NCI-H2196 treated with DMSO at 0.1 percent for 48 hours (cell line): ENCODE results near the gene MBD3L2B.

Source experiments
- DNase-seq: peaks from one replicate; lab custom pipeline; 2025; ENCODE audit not compliant: unreplicated experiment; lab: John Stamatoyannopoulos, UW

MBD3L2B gene

DNA sequence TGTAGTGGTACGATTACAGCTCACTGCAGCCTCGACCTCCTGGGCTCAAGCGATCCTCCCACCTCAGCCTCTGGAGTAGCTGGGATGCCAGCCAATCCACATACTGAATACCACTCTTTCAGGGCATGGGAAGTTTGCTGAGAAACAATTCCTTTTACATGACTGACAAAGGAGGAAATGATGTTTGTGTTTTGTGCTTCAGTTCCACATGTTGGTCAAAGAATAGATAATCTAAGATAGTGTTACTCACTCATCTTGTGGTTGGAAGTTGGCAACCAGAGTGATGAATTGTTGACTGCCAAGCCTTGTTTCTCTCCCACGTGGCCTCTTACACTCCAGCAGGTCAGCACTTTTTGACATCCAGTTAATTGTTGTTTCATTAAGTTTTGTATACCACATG lies 7.6 kb downstream of the MBD3L2B start:
- no peak for DNase-seq

DNA sequence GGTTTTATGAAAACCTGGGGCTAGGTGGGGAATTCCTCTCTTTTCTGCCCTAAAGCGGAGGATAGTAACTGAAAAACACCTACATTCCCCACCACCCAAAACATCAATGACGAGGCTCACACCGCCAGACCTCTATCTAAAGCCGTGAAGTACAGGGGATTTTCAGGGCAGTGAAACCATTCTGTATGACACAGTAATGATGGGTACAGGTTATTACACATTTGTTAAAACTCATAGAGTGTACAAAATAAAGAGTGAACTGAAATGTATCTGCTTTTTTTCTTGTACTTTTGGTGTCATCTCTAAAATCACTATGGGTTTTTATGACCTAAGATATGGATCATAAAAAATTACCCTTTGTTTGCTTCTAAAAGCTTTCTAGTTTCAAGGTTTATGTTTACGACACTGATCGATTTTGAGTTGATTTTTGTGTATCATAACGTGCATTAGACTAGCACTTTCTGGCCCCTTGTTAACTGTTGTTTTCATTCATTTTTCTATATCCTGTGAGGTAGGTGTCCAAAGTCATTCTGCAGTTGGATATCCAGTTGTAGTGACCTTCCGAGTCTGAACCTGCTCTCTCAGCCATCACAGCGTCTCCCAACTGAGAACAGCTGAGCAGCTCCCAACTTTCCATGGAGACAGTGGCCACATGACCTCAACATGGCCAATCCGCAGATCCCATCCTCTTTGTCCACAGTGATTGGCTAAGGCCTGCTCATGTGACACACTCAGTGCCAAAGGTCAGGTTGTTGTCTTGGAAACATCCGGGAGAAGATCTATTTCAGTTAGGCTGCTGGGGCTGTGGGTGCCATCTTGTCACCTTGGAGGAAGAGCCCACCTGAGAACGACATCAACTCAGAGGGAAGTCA lies 10.3 kb downstream of the MBD3L2B start:
- DNase-seq, result no peak

DNA sequence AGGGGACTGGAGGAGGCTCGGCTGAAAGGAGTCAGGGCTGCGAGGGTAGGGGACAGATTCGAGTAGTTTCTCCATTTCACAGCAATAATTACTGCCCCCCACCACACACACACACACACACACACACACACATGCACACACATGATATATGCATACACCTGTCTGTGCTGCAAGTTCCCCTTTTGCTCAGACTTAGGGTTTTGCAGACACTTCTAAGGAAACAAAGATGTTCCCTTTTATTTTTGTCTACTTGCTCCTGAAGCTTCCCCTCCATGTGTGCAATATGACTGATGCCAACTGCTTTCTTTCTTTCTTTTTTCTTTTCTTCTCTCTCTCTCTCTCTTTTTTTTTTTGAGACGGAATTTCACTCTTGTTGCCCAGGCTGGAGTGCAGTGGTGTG lies 13.4 kb downstream of the MBD3L2B start:
- no peak for DNase-seq

DNA sequence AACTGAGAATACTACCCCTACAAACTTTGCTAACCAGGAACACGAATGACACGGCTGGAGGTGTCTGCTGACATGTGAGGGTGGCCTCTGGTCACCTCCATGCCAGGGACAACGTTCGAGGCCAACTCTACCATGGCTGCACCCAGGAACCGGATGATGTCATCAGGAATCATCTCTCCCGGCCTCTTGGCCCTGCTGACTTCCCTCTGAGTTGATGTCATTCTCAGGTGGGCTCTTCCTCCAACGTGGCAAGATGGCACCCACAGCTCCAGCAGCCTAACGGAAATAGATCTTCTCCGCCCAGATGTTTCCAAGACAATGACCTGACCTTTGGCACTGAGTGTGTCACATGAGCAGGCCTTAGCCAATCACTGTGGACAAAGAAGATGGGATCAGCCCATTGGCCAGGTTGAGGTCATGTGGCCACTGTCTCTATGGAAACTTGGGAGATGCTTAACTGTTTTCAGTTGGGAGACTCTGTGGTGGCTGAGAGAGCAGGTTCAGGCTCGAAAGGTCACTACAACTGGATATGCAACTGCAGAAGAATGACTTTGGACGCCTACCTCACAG lies 15.0 kb downstream of the MBD3L2B start:
- DNase-seq, result no peak

DNA sequence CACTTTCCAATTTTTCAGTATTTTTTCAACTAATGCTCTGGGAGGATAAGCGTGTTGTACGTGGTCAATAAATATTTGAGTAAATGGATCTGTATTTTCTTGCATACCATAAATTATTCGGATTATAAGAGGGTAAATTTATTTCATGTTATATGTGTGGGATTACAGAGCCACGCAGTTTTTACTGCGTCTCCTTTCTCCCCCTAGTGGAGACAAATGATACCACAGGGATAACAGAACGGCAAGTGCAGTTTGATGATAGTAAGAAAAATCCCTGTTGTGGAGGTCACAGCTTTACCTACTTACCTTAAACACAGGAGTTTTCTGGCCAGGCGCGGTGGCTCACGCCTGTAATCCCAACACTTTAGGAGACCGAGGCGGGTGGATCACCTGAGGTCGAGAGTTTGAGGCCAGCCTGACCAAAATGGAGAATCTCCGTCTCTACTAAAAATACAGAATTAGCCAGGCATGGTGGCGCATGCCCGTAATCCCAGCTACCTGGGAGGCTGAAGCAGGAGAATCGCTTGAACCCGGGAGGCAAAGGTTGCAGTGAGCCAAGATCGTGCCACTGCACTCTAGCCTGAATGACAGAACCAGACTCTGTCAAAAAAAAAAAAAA lies 16.8 kb downstream of the MBD3L2B start:
- peak; percentile 12 for DNase-seq

DNA sequence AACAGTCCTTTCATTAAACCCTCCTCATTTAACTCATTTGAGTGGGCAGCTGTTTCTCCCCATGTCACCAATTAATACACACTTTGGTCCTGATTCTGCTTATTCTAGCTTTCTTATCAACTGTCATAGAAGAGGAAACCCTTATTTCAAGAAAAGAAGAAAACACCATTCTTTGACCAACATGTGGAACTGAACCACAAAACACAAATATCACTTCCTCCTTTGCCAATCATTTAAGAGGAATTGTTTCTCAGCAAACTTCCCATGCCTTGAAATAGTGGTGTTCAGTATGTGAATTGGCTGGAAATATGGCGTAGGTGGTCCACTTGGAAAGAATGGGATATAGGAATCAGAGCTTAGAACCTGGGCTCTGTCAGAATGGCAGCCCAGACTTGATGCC lies 20.4 kb downstream of the MBD3L2B start:
- DNase-seq, result no peak

DNA sequence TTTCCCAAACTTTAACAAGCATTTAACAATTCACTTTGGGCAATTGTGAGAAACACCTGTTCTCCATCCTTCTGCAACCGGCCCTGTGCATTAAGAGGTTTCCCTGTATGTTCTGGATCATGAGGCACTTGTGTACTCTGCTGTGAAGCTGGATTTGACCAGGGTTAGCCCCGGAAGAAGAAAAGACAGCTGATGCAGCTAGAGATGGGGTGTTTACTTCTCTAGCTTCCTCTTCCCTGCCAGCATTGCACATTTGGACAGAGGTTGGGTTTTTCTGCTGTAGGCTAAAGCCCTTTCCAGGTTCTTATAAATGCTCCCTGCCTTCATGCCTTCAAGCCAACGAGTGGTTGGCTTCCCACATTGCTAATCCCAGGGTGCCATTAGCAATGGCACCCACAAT lies 20.9 kb downstream of the MBD3L2B start:
- DNase-seq, result no peak

DNA sequence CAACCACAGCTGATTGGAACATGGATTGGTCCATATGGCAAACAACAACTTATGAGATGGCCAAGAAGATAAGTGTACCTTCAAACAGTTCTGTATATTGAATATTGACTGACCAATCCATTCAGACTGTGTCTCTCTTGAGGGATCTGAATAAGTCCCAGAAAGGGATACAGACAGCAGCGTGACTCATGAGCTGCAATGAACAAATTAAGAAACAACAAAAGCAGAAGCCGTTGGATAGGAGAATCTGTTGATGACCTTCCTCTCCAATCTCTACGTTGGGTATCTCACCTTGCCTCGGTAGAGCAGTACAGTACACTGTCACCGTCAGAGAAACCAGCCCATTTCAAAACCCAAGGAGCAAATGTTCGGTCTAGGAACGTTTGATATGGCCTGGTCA lies 21.3 kb downstream of the MBD3L2B start:
- no peak for DNase-seq

DNA sequence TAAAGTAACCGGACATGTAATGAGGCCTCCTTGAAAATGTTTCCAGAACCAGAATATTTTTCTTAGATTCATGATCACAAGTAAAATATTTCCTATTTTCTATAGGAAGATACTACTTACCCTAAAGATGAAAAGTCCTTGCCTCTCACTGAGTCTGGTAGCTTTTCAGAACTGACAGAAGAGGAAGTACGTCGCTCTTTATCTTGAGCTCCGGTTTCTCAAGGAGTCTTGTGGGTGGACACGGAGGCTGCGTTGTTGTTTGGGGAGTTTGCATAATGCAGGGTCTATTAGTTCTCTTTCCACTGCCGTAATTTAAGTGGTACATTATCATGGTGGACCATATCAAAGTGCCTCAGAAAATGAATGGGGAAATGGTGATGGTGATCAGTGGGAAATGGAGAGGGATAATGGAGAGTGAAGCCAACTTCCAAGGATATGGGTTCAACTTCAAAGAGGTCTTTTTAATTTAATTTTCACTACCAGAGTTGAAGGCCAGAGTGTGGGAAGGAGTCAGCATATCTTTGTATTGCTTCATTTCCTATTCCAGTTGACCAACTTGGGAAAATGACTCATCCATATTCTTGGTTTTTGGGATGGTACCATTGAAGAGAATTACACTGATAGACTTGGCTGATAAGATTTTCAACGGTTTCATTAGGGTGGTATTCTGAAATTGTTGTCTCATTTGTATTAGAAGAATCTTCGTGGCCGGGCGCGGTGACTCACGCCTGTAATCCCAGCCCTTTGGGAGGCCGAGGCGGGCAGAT lies 23.4 kb downstream of the MBD3L2B start:
- DNase-seq, result no peak

DNA sequence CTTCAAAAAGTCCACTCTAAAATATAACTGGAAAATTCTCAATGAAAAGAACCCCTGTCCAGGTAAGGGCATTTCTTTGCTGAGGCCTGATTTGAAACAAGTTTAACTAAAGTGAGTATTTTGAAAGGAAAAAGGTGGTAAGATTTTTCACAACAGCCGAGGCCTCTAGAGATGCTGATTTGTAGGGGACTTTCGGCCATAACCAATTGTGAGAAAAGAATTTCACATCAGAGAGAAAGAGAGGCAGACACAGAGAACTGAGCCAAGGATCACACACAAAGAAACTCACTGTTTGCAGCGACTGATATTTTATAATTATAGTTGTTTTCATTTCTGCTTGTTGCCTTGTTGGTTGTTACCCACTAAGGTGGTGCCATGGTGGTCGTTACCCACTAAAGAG lies 24.4 kb downstream of the MBD3L2B start:
- DNase-seq, result no peak

DNA sequence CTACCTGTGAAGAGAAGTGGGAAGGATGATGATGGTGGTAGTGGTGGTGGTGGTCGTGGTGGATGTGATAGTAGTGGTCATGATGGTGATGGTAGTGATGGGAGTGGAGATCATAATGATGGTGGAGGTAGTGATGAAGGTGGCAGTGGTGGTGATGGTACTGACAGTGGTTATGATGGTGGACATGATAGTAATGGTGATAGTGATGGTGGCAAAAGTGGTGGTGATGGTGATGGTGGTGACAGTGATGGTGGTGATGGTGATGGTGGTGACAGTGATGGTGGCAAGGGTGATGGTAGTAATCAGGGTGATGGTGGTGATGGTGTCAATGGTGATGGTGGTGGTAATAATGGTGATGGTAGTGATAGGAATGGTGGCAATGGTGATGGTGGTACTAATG lies 26.2 kb downstream of the MBD3L2B start:
- DNase-seq, result no peak

DNA sequence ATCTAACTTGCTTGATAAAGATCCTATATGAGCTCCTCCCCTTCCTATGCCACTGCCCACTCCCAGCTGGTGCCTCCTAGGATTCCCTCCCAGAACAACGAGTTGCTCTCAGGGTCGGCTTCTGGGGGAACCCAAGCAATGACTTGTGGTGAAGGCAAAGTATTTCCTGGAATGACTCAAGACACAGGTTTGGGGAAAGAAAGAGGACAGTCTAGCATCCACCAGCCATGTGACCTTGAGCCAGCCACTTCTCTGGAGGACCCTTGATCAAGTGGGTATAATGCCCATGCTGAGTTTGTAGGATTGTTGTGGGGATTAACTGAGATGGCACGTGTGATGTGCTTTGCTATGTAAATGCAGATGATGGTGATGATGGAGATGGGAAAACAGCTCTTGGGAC lies 33.0 kb downstream of the MBD3L2B start:
- DNase-seq, result no peak

DNA sequence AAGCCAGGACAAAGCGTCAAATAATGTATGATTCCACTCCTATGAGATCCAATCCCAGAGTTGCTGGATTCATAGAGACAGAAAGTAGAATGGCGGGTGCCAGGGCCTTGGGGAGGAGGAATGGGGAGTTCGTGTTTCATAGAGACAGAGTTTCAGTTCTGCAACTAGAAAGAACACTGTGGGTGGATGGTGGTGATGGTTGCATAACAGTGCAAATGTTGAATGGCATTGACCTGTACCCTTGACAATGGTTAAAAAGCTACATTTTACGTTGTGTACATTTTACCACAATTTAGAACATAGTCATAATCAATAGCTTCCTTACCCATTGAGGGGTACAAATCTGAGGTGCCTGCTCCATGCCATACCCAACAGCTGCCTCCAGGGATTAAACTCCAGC lies 33.4 kb downstream of the MBD3L2B start:
- no peak for DNase-seq

DNA sequence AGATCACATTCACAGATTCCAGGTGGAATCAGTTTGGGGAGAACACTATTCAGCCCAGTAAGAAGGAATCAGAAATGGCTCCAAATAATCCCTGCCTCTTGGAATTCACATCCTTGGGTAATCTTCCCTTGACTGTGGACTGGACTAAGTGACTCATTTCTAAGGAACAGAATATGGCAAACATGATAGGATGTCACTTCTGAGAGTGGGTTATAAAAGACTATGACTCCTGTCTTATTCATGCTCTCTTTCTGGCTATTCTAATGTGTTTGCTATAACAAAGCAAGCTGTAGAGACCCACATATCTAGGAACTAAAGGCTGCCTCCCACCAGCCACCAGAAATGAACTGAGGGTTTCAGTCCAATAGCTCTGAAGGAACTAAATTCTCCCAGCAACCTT lies 37.8 kb downstream of the MBD3L2B start:
- no peak for DNase-seq

DNA sequence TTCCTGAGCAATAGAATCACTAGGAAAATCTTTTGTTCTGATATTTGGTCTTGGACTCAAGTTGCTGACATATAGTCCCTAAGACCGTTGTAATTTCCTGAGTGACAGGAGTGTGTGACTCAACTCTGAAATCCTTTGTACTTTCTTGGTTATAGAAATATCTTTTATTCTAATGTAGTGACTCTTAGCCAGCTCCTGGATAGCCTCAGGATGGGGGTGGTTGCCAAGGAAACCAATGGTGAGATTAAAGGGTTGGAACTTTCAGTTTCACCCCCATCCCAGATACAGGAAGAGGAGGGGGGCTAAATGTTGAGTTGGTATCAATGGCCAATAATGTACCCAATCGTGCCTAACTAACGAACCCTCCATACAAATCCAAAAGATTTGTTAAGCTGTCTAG lies 41.8 kb downstream of the MBD3L2B start:
- DNase-seq, result no peak

DNA sequence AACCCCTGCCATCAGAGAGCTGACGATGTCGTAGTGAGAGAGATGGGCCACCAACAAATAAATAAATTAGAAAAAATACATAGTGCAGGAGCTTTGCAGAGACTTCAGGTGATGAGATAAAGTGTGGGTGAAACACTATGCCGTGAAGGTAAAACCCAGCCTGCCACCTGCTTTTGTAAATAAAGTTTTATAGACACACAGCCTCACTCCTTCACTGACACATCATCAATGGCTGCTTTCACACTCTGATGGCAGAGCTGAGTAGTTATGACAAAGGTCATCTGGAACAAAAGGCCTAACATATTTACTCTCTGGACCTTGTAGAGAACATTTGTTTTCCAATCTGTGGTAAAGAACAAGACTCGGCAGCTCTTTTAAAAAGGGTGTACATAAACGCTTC lies 45.0 kb downstream of the MBD3L2B start:
- DNase-seq, result no peak

DNA sequence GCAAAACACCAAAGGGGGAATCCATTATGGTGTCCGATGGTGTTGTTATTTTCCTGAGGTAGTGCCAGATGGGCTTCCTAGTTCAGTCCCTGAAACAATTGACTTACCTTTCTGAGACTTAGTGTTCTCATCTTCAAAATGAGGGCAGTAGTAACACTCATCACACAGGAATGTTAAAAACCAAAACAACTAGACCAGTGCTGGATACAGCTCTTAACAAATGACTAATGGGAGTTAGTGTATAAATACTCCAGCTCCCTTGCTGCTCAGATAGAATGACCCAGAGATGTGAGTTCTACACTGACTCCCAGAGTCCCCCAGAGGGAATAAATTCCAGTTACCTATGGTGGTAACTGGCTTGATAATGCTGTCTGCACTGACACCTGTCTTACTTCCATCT lies 49.9 kb downstream of the MBD3L2B start:
- no peak for DNase-seq

DNA sequence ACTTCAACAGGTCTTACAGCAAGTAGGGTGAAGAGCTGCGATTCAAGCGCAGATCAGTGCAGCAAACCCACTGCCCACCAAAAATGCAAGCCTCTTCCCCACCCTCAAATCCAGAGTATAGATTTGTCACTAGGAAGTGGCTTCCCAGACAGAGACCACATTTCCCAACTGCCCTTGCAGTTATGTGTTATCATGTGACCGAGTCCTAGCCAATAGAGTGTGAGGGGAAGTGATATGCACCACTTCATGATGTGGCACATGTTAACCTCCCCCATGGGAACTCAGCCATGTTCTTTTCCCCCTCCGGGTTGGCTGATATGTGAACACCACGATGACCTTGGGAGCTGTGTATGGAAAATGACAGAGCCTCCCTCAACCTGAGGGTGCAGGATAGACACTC lies 50.8 kb downstream of the MBD3L2B start:
- no peak for DNase-seq

DNA sequence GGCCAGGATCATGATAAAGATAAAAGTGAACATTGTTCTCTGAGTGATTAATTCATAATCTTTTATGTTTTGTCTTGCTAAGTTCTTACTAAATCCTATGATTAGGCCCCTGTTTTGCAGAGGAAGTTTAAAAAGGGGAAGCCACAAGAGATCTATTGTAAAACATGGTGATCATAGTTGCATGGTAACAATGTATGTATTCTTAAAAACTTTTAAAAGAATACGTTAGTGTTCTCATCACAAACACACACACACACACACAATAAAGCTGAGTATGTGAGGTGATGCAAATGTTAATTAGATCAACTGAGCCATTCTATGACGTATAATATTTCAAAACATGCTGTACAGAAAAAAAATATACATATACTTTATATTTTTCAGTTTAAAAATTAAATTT lies 51.2 kb downstream of the MBD3L2B start:
- DNase-seq, result no peak

DNA sequence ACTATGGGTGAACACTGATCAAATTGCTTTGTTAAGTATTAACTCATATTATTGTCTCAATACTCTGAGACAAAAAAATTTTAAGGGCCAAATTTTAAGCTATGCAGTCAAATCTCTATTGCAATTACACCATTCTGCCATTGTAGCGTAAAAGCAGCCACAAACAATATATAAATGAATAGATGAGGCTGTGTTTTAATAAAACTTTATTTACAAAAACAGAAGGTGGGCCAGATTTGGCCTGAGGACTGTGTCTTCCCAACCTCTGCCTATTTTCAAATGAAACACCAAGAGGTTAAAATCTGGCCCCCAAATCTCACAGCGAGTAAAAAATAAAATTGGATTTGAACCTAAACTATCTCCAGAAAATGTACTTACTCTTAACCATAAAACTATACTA lies 51.7 kb downstream of the MBD3L2B start:
- no peak for DNase-seq
